Fibroblast of skin of abdomen (primary cell): ENCODE data around the gene AGBL1.

Experiments used
- DNase-seq: peaks from one replicate; pipeline ENCODE4 v3.0.0-alpha.2; 2013

AGBL1 gene

GRCh38 chr15:86743283-86743903 is 663.7 kb downstream of the AGBL1 start:
- DNase-seq: no peak

- DNase-seq: no peak
Observed at GRCh38 chr15:86744198-86744780, 664.6 kb downstream of the AGBL1 start.

DNA sequence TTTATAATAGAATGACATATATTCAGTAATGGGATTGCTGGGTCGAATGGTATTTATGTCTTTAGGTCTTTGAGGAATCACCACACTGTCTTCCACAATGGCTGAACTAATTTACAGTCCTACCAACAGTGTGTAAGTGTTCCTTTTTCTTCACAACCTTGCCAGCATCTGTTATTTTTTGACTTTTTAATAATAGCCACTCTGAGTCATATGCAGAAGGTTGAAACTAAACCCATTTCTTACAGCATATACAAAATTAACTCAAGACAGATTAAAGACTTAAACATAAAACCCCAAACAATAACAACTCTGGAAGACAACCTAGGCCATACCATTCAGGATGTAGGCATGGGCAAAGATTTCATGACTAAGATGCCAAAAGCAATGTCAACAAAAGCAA is 671.4 kb downstream of the AGBL1 start:
- no peak for DNase-seq

GRCh38 chr15:86754846-86755245 is 675.2 kb downstream of the AGBL1 start:
- no peak for DNase-seq

- no peak for DNase-seq
Observed at GRCh38 chr15:86756688-86757087, 677.0 kb downstream of the AGBL1 start.

- peak; percentile 3 for DNase-seq
Observed at GRCh38 chr15:86759800-86760523, 680.3 kb downstream of the AGBL1 start.

GRCh38 chr15:86762874-86763273 is 683.2 kb downstream of the AGBL1 start:
- no peak for DNase-seq

- DNase-seq: no peak
Observed at GRCh38 chr15:86764021-86764420, 684.4 kb downstream of the AGBL1 start.

DNA sequence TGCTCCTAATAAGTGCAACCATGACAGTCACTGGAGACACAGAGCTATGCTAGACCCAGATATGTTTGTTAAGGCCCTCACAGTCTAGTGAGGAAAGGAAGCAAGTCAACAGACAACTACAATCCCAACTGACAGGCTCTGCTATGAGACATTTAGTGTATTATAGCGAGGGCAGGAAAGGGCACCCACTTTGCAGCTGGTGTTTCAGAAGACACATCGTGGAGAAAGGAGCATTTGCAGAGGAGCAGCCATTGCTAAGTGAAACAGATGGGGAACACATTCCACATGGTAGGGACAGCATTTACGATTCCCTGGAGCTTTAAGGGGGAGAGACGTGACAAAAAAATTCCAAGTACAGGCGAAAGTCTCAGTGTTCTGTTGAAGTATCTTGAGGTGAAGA is 685.6 kb downstream of the AGBL1 start:
- no peak for DNase-seq

GRCh38 chr15:86772369-86773059 is 692.8 kb downstream of the AGBL1 start:
- DNase-seq: no peak

DNA sequence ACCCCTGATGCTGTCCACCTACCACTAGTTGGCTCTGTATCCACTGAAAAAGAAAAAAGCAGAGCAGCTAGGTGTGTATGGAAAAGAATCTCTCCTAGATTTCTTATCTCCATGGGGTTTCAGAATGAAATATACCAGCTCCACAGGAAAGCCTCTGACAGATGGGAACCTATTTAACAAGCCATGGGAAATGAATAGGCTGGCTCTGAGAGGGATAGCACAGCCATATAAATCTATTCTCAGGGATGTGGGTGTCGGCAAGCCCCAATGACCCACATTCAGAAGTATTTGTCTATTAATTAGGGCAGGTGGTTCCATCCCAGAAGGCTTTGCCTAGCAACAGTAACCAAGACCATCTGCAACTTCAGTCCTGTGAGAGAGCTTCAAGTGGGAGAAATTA is 694.1 kb downstream of the AGBL1 start:
- DNase-seq: no peak

GRCh38 chr15:86776145-86776544 is 696.5 kb downstream of the AGBL1 start:
- no peak for DNase-seq

DNA sequence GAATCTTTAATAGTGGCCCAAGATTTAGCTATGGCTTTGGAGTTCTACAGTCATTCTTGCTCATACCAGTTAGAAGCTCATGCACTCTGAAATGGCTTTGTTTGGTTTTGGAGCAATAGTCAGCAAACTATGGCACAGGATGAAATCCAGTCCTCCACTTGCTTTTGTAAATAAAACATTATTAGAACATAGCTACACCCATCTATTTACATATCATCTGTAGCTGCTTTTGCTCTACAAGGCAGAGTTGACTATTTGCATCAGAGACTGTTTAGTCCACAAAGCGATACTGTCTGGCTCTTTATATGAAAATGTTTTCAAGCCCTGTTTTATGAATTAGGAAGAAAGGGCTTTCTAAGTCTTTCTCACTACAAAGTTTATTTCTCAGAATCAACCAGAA is 716.9 kb downstream of the AGBL1 start:
- no peak for DNase-seq

- no peak for DNase-seq
Observed at GRCh38 chr15:86797135-86797534, 717.5 kb downstream of the AGBL1 start.

DNA sequence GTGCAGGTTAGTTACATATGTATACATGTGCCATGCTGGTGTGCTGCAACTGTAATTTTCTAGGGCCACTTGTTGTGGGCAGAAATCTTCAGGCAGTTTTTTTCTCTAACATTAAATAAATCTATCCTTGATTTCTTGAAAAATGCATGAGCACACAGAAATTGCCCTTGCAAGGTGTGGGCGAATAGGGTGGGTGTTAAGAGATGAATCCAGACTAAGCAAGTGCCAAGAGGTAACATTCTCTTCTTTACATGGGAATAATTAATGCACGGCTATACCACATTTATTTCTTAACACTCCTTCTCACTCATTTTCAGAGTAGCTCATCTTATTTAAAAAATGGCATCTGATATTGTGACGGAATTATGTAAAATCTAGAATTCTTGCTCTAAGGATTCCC is 719.6 kb downstream of the AGBL1 start:
- no peak for DNase-seq

GRCh38 chr15:86802244-86802643 is 722.6 kb downstream of the AGBL1 start:
- DNase-seq: no peak

DNA sequence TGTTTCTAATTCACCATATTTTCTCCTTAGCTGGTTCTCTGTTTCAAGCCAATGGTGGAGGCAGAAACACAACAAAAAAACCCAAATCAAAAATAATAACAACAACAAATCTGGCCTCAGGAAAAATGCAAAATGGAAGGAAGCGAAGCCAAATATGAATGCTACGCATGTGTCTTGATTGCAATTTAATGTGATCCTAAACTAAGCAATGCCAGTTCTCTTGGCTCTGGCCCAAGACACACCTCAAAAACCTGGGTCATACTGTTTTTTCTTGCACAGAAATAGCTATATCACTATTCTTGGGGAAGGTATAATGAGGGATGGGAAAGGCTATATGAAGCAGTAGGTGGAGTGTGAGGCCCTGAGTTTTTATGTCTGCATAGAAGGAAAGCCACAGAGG is 724.7 kb downstream of the AGBL1 start:
- DNase-seq: no peak

- DNase-seq: no peak
Observed at GRCh38 chr15:86810329-86810728, 730.7 kb downstream of the AGBL1 start.

GRCh38 chr15:86813892-86814291 is 734.2 kb downstream of the AGBL1 start:
- DNase-seq: no peak

DNA sequence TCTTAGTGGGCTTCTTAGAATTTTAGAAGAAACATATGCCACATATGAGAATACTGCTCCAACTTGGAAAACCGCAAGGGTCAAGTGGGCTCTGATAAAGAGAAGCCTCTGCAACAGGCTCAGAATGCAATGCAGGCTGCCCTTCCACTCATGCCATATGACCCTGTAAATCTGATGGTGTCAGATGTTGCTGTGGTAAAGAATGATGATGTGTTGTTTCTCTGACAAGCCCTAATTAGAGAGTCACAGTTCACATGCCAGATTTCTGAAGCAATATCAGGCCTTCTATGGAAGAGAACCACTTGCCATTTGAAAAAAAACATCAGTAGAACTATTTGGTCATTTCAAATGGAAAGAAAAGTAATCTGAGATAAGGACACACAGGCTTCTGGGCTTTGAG is 749.6 kb downstream of the AGBL1 start:
- DNase-seq: no peak

DNA sequence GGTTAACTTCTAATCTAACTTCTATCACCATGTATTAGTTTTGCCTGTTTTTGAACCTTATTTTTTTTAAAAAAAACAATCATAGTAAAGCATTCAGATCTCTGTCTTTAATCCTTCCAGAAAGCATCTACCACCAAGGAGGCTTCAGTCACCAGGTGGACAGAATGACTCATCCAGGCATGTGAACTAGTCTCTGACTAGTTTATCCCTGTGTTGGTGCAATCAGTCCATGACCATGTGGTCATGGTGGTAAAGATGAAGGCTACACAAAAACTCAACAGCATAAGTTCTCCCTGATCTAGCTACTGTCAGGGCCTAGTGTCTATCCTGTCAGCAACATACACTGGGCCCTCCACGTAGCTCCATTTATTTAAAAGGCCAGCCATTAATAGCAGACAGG is 750.6 kb downstream of the AGBL1 start:
- DNase-seq: no peak

DNA sequence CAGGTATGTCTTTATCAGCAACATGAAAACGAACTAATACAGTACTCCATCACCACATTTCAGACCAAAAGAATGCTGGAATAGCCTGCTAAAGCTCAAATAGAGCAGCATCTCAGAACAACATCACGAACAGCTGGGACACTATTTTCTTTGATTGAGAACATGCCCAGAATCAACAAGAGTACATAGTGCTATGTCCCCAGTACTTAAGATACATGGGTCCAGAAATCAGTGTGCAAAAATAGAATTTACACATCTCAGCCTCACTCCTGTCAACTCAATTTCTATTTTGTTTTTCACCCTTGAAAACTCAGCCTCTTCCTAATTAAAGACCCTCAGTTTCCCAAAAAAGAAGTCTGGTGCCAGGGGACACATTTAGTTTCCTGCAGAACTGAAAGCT is 753.9 kb downstream of the AGBL1 start:
- DNase-seq: no peak

DNA sequence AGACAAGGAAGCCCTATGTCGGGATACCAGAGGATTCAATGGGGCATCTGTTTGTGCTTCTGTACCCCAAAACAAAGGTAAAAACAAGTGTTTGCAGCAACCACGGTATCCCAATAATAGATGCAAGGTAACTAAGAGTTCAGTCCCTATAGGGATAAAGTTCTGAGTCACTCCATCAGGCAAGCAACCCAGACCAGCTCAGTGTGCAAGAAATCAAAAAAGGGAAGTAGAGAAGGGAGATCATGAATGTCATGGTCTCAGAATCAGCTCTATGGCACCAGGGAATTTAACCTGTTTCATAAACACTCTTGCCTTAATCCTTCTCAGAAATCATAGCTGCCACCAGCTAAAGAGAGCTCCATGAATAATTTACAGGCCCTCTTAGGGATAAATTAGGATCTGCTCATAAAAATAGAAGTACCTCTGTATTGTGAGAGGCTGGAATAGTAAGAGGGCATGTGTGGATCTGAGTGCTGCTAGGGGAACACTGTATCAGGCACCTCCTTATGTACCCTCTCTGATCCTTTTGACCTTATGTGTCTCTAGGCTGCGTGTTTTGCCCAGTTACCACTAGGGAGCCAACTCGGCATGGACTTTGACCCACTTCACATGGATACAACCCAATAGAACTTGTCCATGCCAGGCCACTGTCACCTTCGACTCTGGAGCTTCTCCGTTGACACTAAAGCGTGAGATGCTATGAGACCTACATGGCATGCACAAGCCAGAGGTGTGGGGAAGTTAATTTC is 754.6 kb downstream of the AGBL1 start:
- DNase-seq: no peak
